HCT116 (cell line): ENCODE measurements around the gene KRTAP10-11. TPM values are rescaled to one million over a fixed set of nuclear protein-coding genes. Genes with fewer than 3 reads are reported as not detected.

Experiments
- ATAC-seq: fragments of 200-7000 bp; cut with Tn5 transposase; 2 replicates; pipeline ENCODE4 v1.9.1; 2020; ENCODE audit warnings: mild to moderate bottlenecking, moderate library complexity
- BruUV-seq: library from RNA; stranded (reverse); fragments of 400-500 nt; replicated peaks from 2 replicates; lab custom pipeline; 2021; lab: Mats Ljungman, UMichigan
- CTCF ChIA-PET: fragments of 300-600 bp; sonication (Branson Sonifier 250); formaldehyde crosslinking; loops from one replicate; lab custom pipeline; 2021; ENCODE audit warnings: antibody characterized with exemption; lab: Charles Lee
- POLR2A ChIA-PET: fragments of 300-600, 350-600 bp; sonication (Branson Sonifier 250); formaldehyde crosslinking; loops from one replicate; lab custom pipeline; 2021; ENCODE audit warnings: antibody characterized with exemption; lab: Charles Lee
- RAD21 ChIA-PET, 2 experiments: fragments of 300-600 bp; sonication (Branson Sonifier 250); formaldehyde crosslinking; loops; one replicate each; lab custom pipeline; 2023; ENCODE audit warnings: low total read pairs in 2 of 2; ENCODE audit not compliant: uncharacterized antibody in 2 of 2, unreplicated experiment in 2 of 2, low non-redundant PET in 1 of 2; lab: Charles Lee
- DNase-seq: peaks from one replicate; pipeline ENCODE4 v3.0.0-alpha.2; 2010; ENCODE audit warnings: low read depth, low spot score
- H2AFZ ChIP-seq: fragments of 200-600 bp; shearing (Covaris generic), sonication (generic); 2 replicates; pipeline ENCODE4 v1.6.1; 2017; ENCODE audit warnings: low read depth, mixed run types, mixed read lengths, antibody characterized with exemption, low read length; ENCODE audit not compliant: poor library complexity, severe bottlenecking
- H3K27ac ChIP-seq: 2 replicates; pipeline ENCODE4 v1.5.1; 2012; ENCODE audit warnings: low read depth, low read length
- H3K27me3 ChIP-seq: fragments of 200-600 bp; sonication (generic); 2 replicates; pipeline ENCODE4 v1.6.1; 2016; ENCODE audit warnings: mixed run types, low read length, mixed read lengths; ENCODE audit not compliant: insufficient read depth
- H3K36me3 ChIP-seq, 2 experiments: fragments of 200-500 bp in 1 of 2; fragments of 200-600 bp in 1 of 2; sonication (Bioruptor generic) in 1 of 2; sonication (generic) in 1 of 2; 2 replicates each; pipeline versions ENCODE4 v1.5.1 to v1.6.1; 2014 to 2016; ENCODE audit warnings: low read length in 2 of 2, inconsistent platforms in 1 of 2, mixed read lengths in 1 of 2, mixed run types in 1 of 2; ENCODE audit not compliant: insufficient read depth in 2 of 2, control insufficient read depth in 1 of 2
- H3K4me1 ChIP-seq, 2 experiments: fragments of 200-600 bp in 1 of 2; sonication (generic) in 1 of 2; 2 replicates each; pipeline versions ENCODE4 v1.5.1 to v1.6.1; 2012 to 2017; ENCODE audit warnings: low read length in 2 of 2, inconsistent platforms in 1 of 2, mild to moderate bottlenecking in 1 of 2, mixed read lengths in 1 of 2, mixed run types in 1 of 2, moderate library complexity in 1 of 2; ENCODE audit not compliant: insufficient read depth in 2 of 2, control insufficient read depth in 1 of 2
- H3K4me2 ChIP-seq: fragments of 200-600 bp; sonication (generic); 2 replicates; pipeline ENCODE4 v1.6.1; 2017; ENCODE audit warnings: mixed run types, low read length, mixed read lengths
- H3K4me3 ChIP-seq, 2 experiments: fragments of 200-600 bp in 1 of 2; sonication (generic) in 1 of 2; replicated peaks in 1 of 2; 2 replicates each; pipeline ENCODE4 v1.5.1; 2011 to 2016; ENCODE audit warnings: low read length in 2 of 2, control low read depth in 1 of 2, low read depth in 1 of 2, mild to moderate bottlenecking in 1 of 2, mixed read lengths in 1 of 2, mixed run types in 1 of 2
- H3K79me2 ChIP-seq: fragments of 200-600 bp; sonication (generic); 2 replicates; pipeline ENCODE4 v1.6.1; 2017; ENCODE audit warnings: mild to moderate bottlenecking, mixed run types, low read length, moderate library complexity, mixed read lengths; ENCODE audit not compliant: insufficient read depth
- H3K9ac ChIP-seq: fragments of 200-600 bp; sonication (generic); 2 replicates; pipeline ENCODE4 v1.6.1; 2016; ENCODE audit warnings: low read length, mixed read lengths
- H3K9me2 ChIP-seq: fragments of 200-600 bp; sonication (generic), shearing (Covaris generic); 2 replicates; pipeline ENCODE4 v1.6.1; 2017; ENCODE audit warnings: mixed run types, mild to moderate bottlenecking, moderate library complexity; ENCODE audit not compliant: insufficient read depth
- H3K9me3 ChIP-seq, 2 experiments: fragments of 200-500 bp in 1 of 2; fragments of 200-600 bp in 1 of 2; sonication (Bioruptor generic) in 1 of 2; sonication (generic) in 1 of 2; 2 replicates each; pipeline ENCODE4 v1.6.1; 2014 to 2017; ENCODE audit warnings: low read length in 2 of 2, mixed read lengths in 2 of 2, inconsistent platforms in 1 of 2, low read depth in 1 of 2, mild to moderate bottlenecking in 1 of 2, mixed run types in 1 of 2, moderate library complexity in 1 of 2; ENCODE audit not compliant: control insufficient read depth in 1 of 2, insufficient read depth in 1 of 2
- H4K20me1 ChIP-seq: fragments of 200-600 bp; sonication (generic), shearing (Covaris generic); 2 replicates; pipeline ENCODE4 v1.6.1; 2017; ENCODE audit warnings: mixed run types, mild to moderate bottlenecking, moderate library complexity; ENCODE audit not compliant: insufficient read depth
- CBX3 ChIP-seq: IDR thresholded peaks from 2 replicates; pipeline ENCODE4 v1.6.1; 2012; ENCODE audit warnings: low read depth
- CEBPB ChIP-seq: IDR thresholded peaks from 2 replicates; pipeline ENCODE4 v1.6.1; 2012; ENCODE audit warnings: low read depth
- CTCF ChIP-seq, 3 experiments: fragments of 200-600 bp in 1 of 3; sonication (generic) in 1 of 3; IDR thresholded peaks in 2 of 3; conservative IDR thresholded peaks in 1 of 3; 2 replicates each; pipeline ENCODE4 v1.5.1; 2012 to 2017; ENCODE audit warnings: low read depth in 2 of 3, low read length in 2 of 3, antibody characterized with exemption in 1 of 3, borderline replicate concordance in 1 of 3, control low read depth in 1 of 3, mild to moderate bottlenecking in 1 of 3, mixed read lengths in 1 of 3, mixed run types in 1 of 3, moderate library complexity in 1 of 3; ENCODE audit not compliant: insufficient read depth in 1 of 3
- ELF1 ChIP-seq: IDR thresholded peaks from 2 replicates; pipeline ENCODE4 v1.6.1; 2012; ENCODE audit warnings: low read depth, borderline replicate concordance
- EZH2 ChIP-seq: fragments of 200-600 bp; sonication (generic); IDR thresholded peaks from 2 replicates; pipeline ENCODE4 v1.6.1; 2017; ENCODE audit warnings: antibody characterized with exemption, mixed run types
- EZH2phosphoT487 ChIP-seq: fragments of 200-600 bp; IDR thresholded peaks from 2 replicates; pipeline ENCODE4 v1.6.1; 2018; ENCODE audit warnings: antibody characterized with exemption, borderline replicate concordance
- FOSL1 ChIP-seq: IDR thresholded peaks from 2 replicates; pipeline ENCODE4 v1.6.1; 2012; ENCODE audit warnings: low read depth
- JUND ChIP-seq: IDR thresholded peaks from 2 replicates; pipeline ENCODE4 v1.6.1; 2012
- POLR2A ChIP-seq: IDR thresholded peaks from 2 replicates; pipeline ENCODE4 v1.7.0; 2011; ENCODE audit warnings: borderline replicate concordance; ENCODE audit not compliant: insufficient read depth, insufficient read length; ENCODE audit errors: extremely low read depth
- RAD21 ChIP-seq: IDR thresholded peaks from 2 replicates; pipeline ENCODE4 v1.6.1; 2012; ENCODE audit warnings: low read depth, mild to moderate bottlenecking
- REST ChIP-seq: IDR thresholded peaks from 2 replicates; pipeline ENCODE4 v1.6.1; 2012; ENCODE audit warnings: low read depth
- SIN3A ChIP-seq: IDR thresholded peaks from 2 replicates; pipeline ENCODE4 v1.6.1; 2012; ENCODE audit warnings: low read depth
- SP1 ChIP-seq: IDR thresholded peaks from 2 replicates; pipeline ENCODE4 v1.6.1; 2012; ENCODE audit warnings: low read depth
- intact Hi-C: fragments of 100-400 bp; cut with micrococcal nuclease; formaldehyde crosslinking; loops from 2 replicates; pipeline ENCODE4 v1.10.0; 2022
- total RNA-seq: library from RNA; stranded (reverse); gene quantifications from one replicate; pipeline ENCODE4 v1.2.1, GENCODE V29; 2021; ENCODE audit not compliant: unreplicated experiment
- TF ChIP-seq, protein P1 (sequence below): IDR thresholded peaks from 2 replicates; pipeline ENCODE4 v1.6.1; 2011; ENCODE audit warnings: mild to moderate bottlenecking, low read length, moderate library complexity; ENCODE audit not compliant: insufficient replicate concordance; ENCODE audit errors: extremely low read depth

KRTAP10-11 gene
- total RNA-seq, 1 experiment from 2014 or later, result not detected

GRCh38 chr21:44613386-44614155, 32.6 kb upstream of the KRTAP10-11 start (continued):
- TF ChIP-seq CTCF (IDR thresholded peaks at IDR 0.05 in 2 of 3, conservative IDR thresholded peaks at IDR 0.05 in 1 of 3; ENCODE audit: borderline replicate concordance in 1 of 3, insufficient read depth in 1 of 3, low read depth in 2 of 3, low read length in 2 of 3), result no peak
- no peak for TF ChIP-seq CBX3

GRCh38 chr21:44614161-44614631, 32.0 kb upstream of the KRTAP10-11 start:
- H3K27me3 ChIP-seq, result no peaks in the 10 kb centered on the region
- peaks cover 3 to 5% of the 10 kb centered on the region in 2 experiments; a peak in 2 of 4 replicates for H3K9me3 ChIP-seq
- no peak overlapping the region for H2AFZ ChIP-seq
- no peak overlapping the region for H3K4me2 ChIP-seq
- no peak overlapping the region for H3K4me3 ChIP-seq
- ChIA-PET POLR2A (no interaction called here), CTCF (no interaction called here), RAD21 (no interaction called here)
- no TSS peak for BruUV-seq
- H3K4me1 ChIP-seq, result no peaks in the 10 kb centered on the region
- intact Hi-C loops, result no loop called here
- H4K20me1 ChIP-seq, result no peaks in the 10 kb centered on the region
- no peaks in the 10 kb centered on the region for H3K79me2 ChIP-seq
- no peaks in the 10 kb centered on the region for H3K36me3 ChIP-seq
- H3K27ac ChIP-seq, result no peak overlapping the region
- no peak overlapping the region for H3K9ac ChIP-seq
- no peak for DNase-seq
- no peaks in the 10 kb centered on the region for H3K9me2 ChIP-seq
- no peak for ATAC-seq
- TF ChIP-seq, protein P1, sequence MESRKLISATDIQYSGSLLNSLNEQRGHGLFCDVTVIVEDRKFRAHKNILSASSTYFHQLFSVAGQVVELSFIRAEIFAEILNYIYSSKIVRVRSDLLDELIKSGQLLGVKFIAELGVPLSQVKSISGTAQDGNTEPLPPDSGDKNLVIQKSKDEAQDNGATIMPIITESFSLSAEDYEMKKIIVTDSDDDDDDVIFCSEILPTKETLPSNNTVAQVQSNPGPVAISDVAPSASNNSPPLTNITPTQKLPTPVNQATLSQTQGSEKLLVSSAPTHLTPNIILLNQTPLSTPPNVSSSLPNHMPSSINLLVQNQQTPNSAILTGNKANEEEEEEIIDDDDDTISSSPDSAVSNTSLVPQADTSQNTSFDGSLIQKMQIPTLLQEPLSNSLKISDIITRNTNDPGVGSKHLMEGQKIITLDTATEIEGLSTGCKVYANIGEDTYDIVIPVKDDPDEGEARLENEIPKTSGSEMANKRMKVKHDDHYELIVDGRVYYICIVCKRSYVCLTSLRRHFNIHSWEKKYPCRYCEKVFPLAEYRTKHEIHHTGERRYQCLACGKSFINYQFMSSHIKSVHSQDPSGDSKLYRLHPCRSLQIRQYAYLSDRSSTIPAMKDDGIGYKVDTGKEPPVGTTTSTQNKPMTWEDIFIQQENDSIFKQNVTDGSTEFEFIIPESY, result no peak
- no peak for TF ChIP-seq REST
- TF ChIP-seq CEBPB, result no peak
- TF ChIP-seq POLR2A, result no peak
- no peak for TF ChIP-seq CTCF (IDR thresholded peaks at IDR 0.05 in 2 of 3, conservative IDR thresholded peaks at IDR 0.05 in 1 of 3; ENCODE audit: borderline replicate concordance in 1 of 3, insufficient read depth in 1 of 3, low read depth in 2 of 3, low read length in 2 of 3)
- no peak for TF ChIP-seq SIN3A
- no peak for TF ChIP-seq JUND
- TF ChIP-seq ELF1, result no peak
- TF ChIP-seq EZH2phosphoT487, result no peak
- no peak for TF ChIP-seq FOSL1
- TF ChIP-seq EZH2, result no peak
- TF ChIP-seq SP1, result no peak
- TF ChIP-seq RAD21, result no peak
